ENCODE measurements around the gene FADS3. TPM values are rescaled to one million over a fixed set of nuclear protein-coding genes. Genes with fewer than 3 reads are reported as not detected.

Gene FADS3
- total and polyA plus RNA-seq, 2 donors (not counting 1 experiment from before 2014, with no cell fraction given) = 225 to 256 TPM

DNA sequence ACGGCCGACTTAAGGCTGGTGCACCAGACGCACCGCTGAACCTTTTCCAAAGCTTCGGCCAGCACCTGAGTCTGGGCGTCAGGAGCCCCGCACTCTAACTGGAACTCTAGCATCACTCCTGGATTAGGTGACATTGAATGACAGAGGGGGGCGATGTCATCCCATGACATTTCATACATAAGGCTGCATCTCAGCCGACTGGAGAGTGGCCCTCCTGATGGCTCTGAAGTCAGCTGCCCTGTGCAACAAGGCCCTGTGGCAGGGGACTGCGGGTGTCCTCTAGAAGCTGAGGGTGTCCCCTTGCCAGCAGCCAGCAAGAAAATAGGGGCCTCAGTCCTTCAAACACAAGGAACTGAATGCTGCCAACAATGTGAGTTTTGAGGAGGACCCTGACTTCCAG is 10.1 kb upstream of the FADS3 start:
- 98% methylated on average over 10 of the region's 10 CpGs for WGBS (ENCODE audit: insufficient coverage)
- no peaks in the 10 kb centered on the region for H4K20me1 ChIP-seq (ENCODE audit: control insufficient read depth, insufficient read depth, low read length, poor library complexity, severe bottlenecking)
- CTCF ChIA-PET = interaction anchor here (0.6 to 12.0 kb wide), 9 partner anchors 21 to 778 kb away, joined by 3 to 424 read pairs (median 71); partner anchors contain the start of gene BEST1
- Mint-ChIP-seq H3K27me3 (peaks cover 4% of the 10 kb centered on the region), H3K4me3 (no peak overlapping the region), H3K9me3 (ENCODE audit: insufficient read depth) (no peaks in the 10 kb centered on the region), H3K4me1 (peaks cover 21% of the 10 kb centered on the region), H3K27ac (no peak overlapping the region)
- H3K9me3 ChIP-seq (ENCODE audit: control extremely low read depth in 1 of 3, control insufficient read depth in 2 of 3, insufficient read depth in 1 of 3, low read length in 2 of 3) = peaks cover 0 to 6% (median 0%) of the 10 kb centered on the region in 3 donors
- no peak overlapping the region for H3K27ac ChIP-seq (ENCODE audit: low read length in 2 of 2)
- no peak for ATAC-seq (ENCODE audit: low read depth)
- no peaks in the 10 kb centered on the region for H3K36me3 ChIP-seq (replicated peaks in 1 of 2; ENCODE audit: control extremely low read depth in 1 of 2, control insufficient read depth in 1 of 2, extremely low read depth in 1 of 2, insufficient read depth in 2 of 2, low read length in 1 of 2)
- POLR2A ChIA-PET = no interaction called here
- DNase-seq = no peak
- TF ChIP-seq, protein P1, sequence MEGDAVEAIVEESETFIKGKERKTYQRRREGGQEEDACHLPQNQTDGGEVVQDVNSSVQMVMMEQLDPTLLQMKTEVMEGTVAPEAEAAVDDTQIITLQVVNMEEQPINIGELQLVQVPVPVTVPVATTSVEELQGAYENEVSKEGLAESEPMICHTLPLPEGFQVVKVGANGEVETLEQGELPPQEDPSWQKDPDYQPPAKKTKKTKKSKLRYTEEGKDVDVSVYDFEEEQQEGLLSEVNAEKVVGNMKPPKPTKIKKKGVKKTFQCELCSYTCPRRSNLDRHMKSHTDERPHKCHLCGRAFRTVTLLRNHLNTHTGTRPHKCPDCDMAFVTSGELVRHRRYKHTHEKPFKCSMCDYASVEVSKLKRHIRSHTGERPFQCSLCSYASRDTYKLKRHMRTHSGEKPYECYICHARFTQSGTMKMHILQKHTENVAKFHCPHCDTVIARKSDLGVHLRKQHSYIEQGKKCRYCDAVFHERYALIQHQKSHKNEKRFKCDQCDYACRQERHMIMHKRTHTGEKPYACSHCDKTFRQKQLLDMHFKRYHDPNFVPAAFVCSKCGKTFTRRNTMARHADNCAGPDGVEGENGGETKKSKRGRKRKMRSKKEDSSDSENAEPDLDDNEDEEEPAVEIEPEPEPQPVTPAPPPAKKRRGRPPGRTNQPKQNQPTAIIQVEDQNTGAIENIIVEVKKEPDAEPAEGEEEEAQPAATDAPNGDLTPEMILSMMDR (IDR thresholded peaks at IDR 0.05) = no peak
- no peak for TF ChIP-seq EZH2 (IDR thresholded peaks at IDR 0.05; ENCODE audit: borderline replicate concordance, insufficient read depth, low read depth, low read length, poor library complexity, severe bottlenecking)
- no peaks in the 10 kb centered on the region for H3K79me2 ChIP-seq (ENCODE audit: control insufficient read depth, insufficient read depth, low read length)
- intact Hi-C loops (cut with micrococcal nuclease) = no loop called here
- H3K4me1 ChIP-seq (ENCODE audit: control insufficient read depth in 2 of 2, insufficient read depth in 2 of 2, low read length in 2 of 2) = peaks cover 21 to 34% of the 10 kb centered on the region in 2 donors
- H3K4me3 ChIP-seq (ENCODE audit: control extremely low read depth in 1 of 5, extremely low read depth in 1 of 5, insufficient read depth in 1 of 5, low read depth in 2 of 5, low read length in 4 of 5) = no peak overlapping the region
- H3K9ac ChIP-seq (ENCODE audit: low read length) = no peak overlapping the region
- H3K4me2 ChIP-seq (replicated peaks; ENCODE audit: low read depth, low read length, poor library complexity, severe bottlenecking) = no peak overlapping the region
- no peak overlapping the region for H2AFZ ChIP-seq (ENCODE audit: insufficient read depth, low read depth, low read length, poor library complexity, severe bottlenecking)
- H3K27me3 ChIP-seq (replicated peaks in 1 of 4; ENCODE audit: control extremely low read depth in 1 of 4, control insufficient read depth in 3 of 4, insufficient read depth in 4 of 4, low read length in 3 of 4) = peaks cover 0 to 3% (median 2%) of the 10 kb centered on the region in 4 experiments

DNA sequence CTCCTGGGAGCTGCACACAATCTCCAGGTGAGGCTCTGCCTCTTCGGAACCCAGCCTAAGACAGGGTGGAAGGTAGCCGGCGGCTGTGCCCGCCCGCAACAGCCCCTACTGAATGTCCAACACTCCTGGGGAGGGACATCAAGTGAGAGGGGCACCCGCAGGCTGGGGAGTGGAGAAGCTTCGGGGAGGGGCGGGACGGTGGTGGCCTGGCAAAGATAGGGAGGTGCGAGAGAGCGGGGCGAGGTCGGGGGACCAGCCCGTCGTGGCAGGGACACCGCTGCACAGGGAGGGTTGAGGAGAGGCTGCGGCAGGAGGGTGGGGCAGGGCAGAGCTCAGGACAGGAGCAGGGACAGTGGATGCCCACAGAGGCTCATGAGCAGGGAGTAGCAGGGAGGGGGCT is 8.9 kb upstream of the FADS3 start:
- no peak overlapping the region for H3K4me2 ChIP-seq (replicated peaks; ENCODE audit: low read depth, low read length, poor library complexity, severe bottlenecking)
- H3K9me3 ChIP-seq (ENCODE audit: control extremely low read depth in 1 of 3, control insufficient read depth in 2 of 3, insufficient read depth in 1 of 3, low read length in 2 of 3) = peaks cover 0 to 6% (median 0%) of the 10 kb centered on the region in 3 donors
- Mint-ChIP-seq H3K27ac (no peak overlapping the region), H3K4me1 (peaks cover 23% of the 10 kb centered on the region), H3K4me3 (no peak overlapping the region), H3K27me3 (peaks cover 4% of the 10 kb centered on the region), H3K9me3 (ENCODE audit: insufficient read depth) (no peaks in the 10 kb centered on the region)
- no peaks in the 10 kb centered on the region for H3K36me3 ChIP-seq (replicated peaks in 1 of 2; ENCODE audit: control extremely low read depth in 1 of 2, control insufficient read depth in 1 of 2, extremely low read depth in 1 of 2, insufficient read depth in 2 of 2, low read length in 1 of 2)
- WGBS (ENCODE audit: insufficient coverage) = 94% methylated on average over 16 of the region's 17 CpGs
- no peak overlapping the region for H3K4me3 ChIP-seq (ENCODE audit: control extremely low read depth in 1 of 5, extremely low read depth in 1 of 5, insufficient read depth in 1 of 5, low read depth in 2 of 5, low read length in 4 of 5)
- H3K27me3 ChIP-seq (replicated peaks in 1 of 4; ENCODE audit: control extremely low read depth in 1 of 4, control insufficient read depth in 3 of 4, insufficient read depth in 4 of 4, low read length in 3 of 4) = peaks cover 0 to 3% (median 2%) of the 10 kb centered on the region in 4 experiments
- ChIA-PET POLR2A (no interaction called here), CTCF (interaction anchor here (1.8 to 12.0 kb wide), 11 partner anchors 9 to 206 kb away, joined by 4 to 424 read pairs (median 71); partner anchors contain the start of genes BEST1, FADS3 and FTH1)
- no peak overlapping the region for H2AFZ ChIP-seq (ENCODE audit: insufficient read depth, low read depth, low read length, poor library complexity, severe bottlenecking)
- intact Hi-C loops (cut with micrococcal nuclease) = no loop called here
- H4K20me1 ChIP-seq (ENCODE audit: control insufficient read depth, insufficient read depth, low read length, poor library complexity, severe bottlenecking) = no peaks in the 10 kb centered on the region
- peaks cover 21 to 34% of the 10 kb centered on the region in 2 donors for H3K4me1 ChIP-seq (ENCODE audit: control insufficient read depth in 2 of 2, insufficient read depth in 2 of 2, low read length in 2 of 2)
- TF ChIP-seq EZH2 (IDR thresholded peaks at IDR 0.05; ENCODE audit: borderline replicate concordance, insufficient read depth, low read depth, low read length, poor library complexity, severe bottlenecking) = no peak
- TF ChIP-seq, protein P1 (IDR thresholded peaks at IDR 0.05) = no peak
- ATAC-seq (ENCODE audit: low read depth) (no peak), DNase-seq (no peak)
- no peak overlapping the region for H3K9ac ChIP-seq (ENCODE audit: low read length)
- H3K27ac ChIP-seq (ENCODE audit: low read length in 2 of 2) = no peak overlapping the region
- no peaks in the 10 kb centered on the region for H3K79me2 ChIP-seq (ENCODE audit: control insufficient read depth, insufficient read depth, low read length)
